IMR-90 (cell line): ENCODE data around the gene CASTOR1. TPM values are rescaled to one million over a fixed set of nuclear protein-coding genes. Genes with fewer than 3 reads are reported as not detected.

ENCODE experiments used
- ATAC-seq: fragments of 200-7000 bp; cut with Tn5 transposase; 2 replicates; pipeline ENCODE4 v1.9.1; 2020; ENCODE audit warnings: low read depth, mild to moderate bottlenecking, moderate library complexity
- BruUV-seq: library from RNA; stranded (reverse); fragments of 400-500 nt; replicated peaks from 2 replicates; lab custom pipeline; 2021; lab: Mats Ljungman, UMichigan
- CTCF ChIA-PET: fragments of 300-600 bp; formaldehyde crosslinking; extraction: SDS; loops from one replicate; lab custom pipeline; 2021; ENCODE audit warnings: antibody characterized with exemption; lab: Yijun Ruan, JAX
- POLR2A ChIA-PET: fragments of 300-600 bp; sonication (Branson Sonifier 250); formaldehyde crosslinking; loops from one replicate; lab custom pipeline; 2022; ENCODE audit warnings: antibody characterized with exemption; ENCODE audit not compliant: unreplicated experiment; lab: Charles Lee
- DNase-seq: peaks from one replicate; pipeline ENCODE4 v3.0.0; 2013
- H2AFZ ChIP-seq: replicated peaks from 2 replicates; pipeline ENCODE3; 2013; ENCODE audit warnings: low read length, mild to moderate bottlenecking; ENCODE audit not compliant: poor library complexity
- H2AK5ac ChIP-seq: 2 replicates; pipeline ENCODE4 v1.6.1; 2013; ENCODE audit warnings: low read depth, low read length, inconsistent platforms
- H2AK9ac ChIP-seq: replicated peaks from 2 replicates; pipeline ENCODE3; 2013; ENCODE audit warnings: mild to moderate bottlenecking, low read depth, low read length, moderate library complexity; ENCODE audit not compliant: poor library complexity
- H2BK120ac ChIP-seq: 2 replicates; pipeline ENCODE4 v1.6.1; 2013; ENCODE audit warnings: low read depth, low read length, inconsistent platforms
- H2BK15ac ChIP-seq: 3 replicates; pipeline ENCODE4 v1.6.1; 2013; ENCODE audit warnings: low read depth, low read length, inconsistent platforms
- H2BK20ac ChIP-seq: 2 replicates; pipeline ENCODE4 v1.6.1; 2013; ENCODE audit warnings: low read depth, mild to moderate bottlenecking, inconsistent platforms, low read length, moderate library complexity
- H2BK5ac ChIP-seq: 2 replicates; pipeline ENCODE4 v1.6.1; 2013; ENCODE audit warnings: mild to moderate bottlenecking, low read depth, low read length, inconsistent platforms; ENCODE audit not compliant: poor library complexity, severe bottlenecking
- H3K14ac ChIP-seq: replicated peaks from 2 replicates; pipeline ENCODE4 v1.6.1; 2013; ENCODE audit warnings: low read depth, low read length, inconsistent platforms
- H3K18ac ChIP-seq: 2 replicates; pipeline ENCODE4 v1.6.1; 2013; ENCODE audit warnings: low read depth, low read length, control low read depth
- H3K23ac ChIP-seq: 2 replicates; pipeline ENCODE4 v1.6.1; 2013; ENCODE audit warnings: low read depth, low read length, inconsistent platforms
- H3K27ac ChIP-seq: 2 replicates; pipeline ENCODE4 v1.5.1; 2013; ENCODE audit warnings: mild to moderate bottlenecking, control low read depth, low read length; ENCODE audit not compliant: insufficient read depth
- H3K27me3 ChIP-seq: 2 replicates; pipeline ENCODE4 v1.6.1; 2013; ENCODE audit warnings: low read length; ENCODE audit not compliant: control insufficient read depth, insufficient read depth
- H3K36me3 ChIP-seq: 2 replicates; pipeline ENCODE4 v1.6.1; 2013; ENCODE audit warnings: low read length, mixed read lengths; ENCODE audit not compliant: control insufficient read depth, insufficient read depth
- H3K4ac ChIP-seq: 2 replicates; pipeline ENCODE4 v1.6.1; 2013; ENCODE audit warnings: low read depth, low read length, inconsistent platforms
- H3K4me1 ChIP-seq: 2 replicates; pipeline ENCODE4 v1.6.1; 2013; ENCODE audit warnings: low read length, mixed read lengths; ENCODE audit not compliant: control insufficient read depth, insufficient read depth
- H3K4me2 ChIP-seq: 2 replicates; pipeline ENCODE4 v1.6.1; 2013; ENCODE audit warnings: low read depth, mild to moderate bottlenecking, control low read depth, low read length, moderate library complexity
- H3K4me3 ChIP-seq: 2 replicates; pipeline ENCODE4 v1.5.1; 2013; ENCODE audit warnings: low read depth, mild to moderate bottlenecking, control low read depth, low read length, moderate library complexity; ENCODE audit not compliant: insufficient read depth
- H3K56ac ChIP-seq: 2 replicates; pipeline ENCODE4 v1.6.1; 2013; ENCODE audit warnings: low read length, inconsistent platforms; ENCODE audit not compliant: insufficient read depth; ENCODE audit errors: extremely low read depth
- H3K79me1 ChIP-seq, 2 experiments: 2 replicates each; pipeline ENCODE4 v1.6.1; 2013; ENCODE audit warnings: low read length in 2 of 2, inconsistent platforms in 1 of 2, low read depth in 1 of 2
- H3K9ac ChIP-seq: 2 replicates; pipeline ENCODE4 v1.6.1; 2013; ENCODE audit warnings: low read depth, low read length, control low read depth
- H3K9me1 ChIP-seq: 2 replicates; pipeline ENCODE4 v1.6.1; 2013; ENCODE audit warnings: low read length, inconsistent platforms; ENCODE audit not compliant: insufficient read depth
- H3K9me3 ChIP-seq: 2 replicates; pipeline ENCODE4 v1.6.1; 2013; ENCODE audit warnings: low read length; ENCODE audit not compliant: control insufficient read depth, insufficient read depth
- H4K20me1 ChIP-seq: 2 replicates; pipeline ENCODE4 v1.6.1; 2013; ENCODE audit warnings: low read length, inconsistent platforms; ENCODE audit not compliant: insufficient read depth
- H4K5ac ChIP-seq: 2 replicates; pipeline ENCODE4 v1.6.1; 2013; ENCODE audit warnings: mild to moderate bottlenecking, low read depth, low read length, control low read depth
- H4K8ac ChIP-seq, 2 experiments: 2 replicates each; pipeline ENCODE4 v1.6.1; 2013; ENCODE audit warnings: low read depth in 2 of 2, low read length in 2 of 2, control low read depth in 1 of 2, inconsistent platforms in 1 of 2
- H4K91ac ChIP-seq: 2 replicates; pipeline ENCODE4 v1.6.1; 2013; ENCODE audit warnings: low read depth, low read length, inconsistent platforms; ENCODE audit not compliant: insufficient read depth
- CEBPB ChIP-seq: IDR thresholded peaks from 2 replicates; pipeline ENCODE4 v1.6.1; 2012; ENCODE audit warnings: low read depth, low read length, improper control_type of control experiment
- MAFK ChIP-seq: IDR thresholded peaks from 2 replicates; pipeline ENCODE4 v1.6.1; 2012; ENCODE audit warnings: low read depth, low read length, improper control_type of control experiment
- MAZ ChIP-seq: IDR thresholded peaks from 2 replicates; pipeline ENCODE4 v1.6.1; 2012; ENCODE audit warnings: low read depth, mild to moderate bottlenecking, low read length, improper control_type of control experiment, moderate library complexity, borderline replicate concordance
- WGBS, 2 experiments: methylation state at CpG; one replicate each; pipeline versions ENCODE4 v1.1.5 to v1.1.7; 2013; ENCODE audit warnings: missing lambda C conversion rate in 2 of 2; ENCODE audit not compliant: insufficient read length in 1 of 2; ENCODE audit errors: extremely low coverage in 2 of 2; 5-methylcytosine and 5-hydroxymethylcytosine counted together
- dilution Hi-C: fragments of 300-500 bp; cut with HindIII; formaldehyde crosslinking; loops from one replicate; pipeline ENCODE4 v1.14.3; 2018; ENCODE audit warnings: low sequenced_read_pairs; ENCODE audit not compliant: unreplicated experiment
- in situ Hi-C: fragments of 300-500 bp; cut with MboI; formaldehyde crosslinking; loops from 3 replicates; pipeline ENCODE4 v1.14.3; 2019; ENCODE audit warnings: low sequenced_read_pairs, inconsistent platforms, mixed read lengths
- intact Hi-C: fragments of 100-400 bp; cut with micrococcal nuclease; formaldehyde crosslinking; loops from 2 replicates; pipeline ENCODE4 v1.10.0; 2022
- polyA plus RNA-seq, 3 experiments: library from polyadenylated mRNA; depleted of rRNA; stranded (reverse); fragments of >200 nt; gene quantifications; 2 replicates each; pipeline ENCODE4 v1.2.3, GENCODE V29; 2012; ENCODE audit warnings: low replicate concordance in 1 of 3
- total RNA-seq: library from RNA; depleted of rRNA; stranded (reverse); fragments of >200 nt; gene quantifications from 2 replicates; pipeline ENCODE4 v1.2.3, GENCODE V29; 2012

CASTOR1 gene
- total and polyA plus RNA-seq, 2 of the 4 experiments (the other 2 are of a cell fraction) = 10.6 to 23.5 TPM

DNA sequence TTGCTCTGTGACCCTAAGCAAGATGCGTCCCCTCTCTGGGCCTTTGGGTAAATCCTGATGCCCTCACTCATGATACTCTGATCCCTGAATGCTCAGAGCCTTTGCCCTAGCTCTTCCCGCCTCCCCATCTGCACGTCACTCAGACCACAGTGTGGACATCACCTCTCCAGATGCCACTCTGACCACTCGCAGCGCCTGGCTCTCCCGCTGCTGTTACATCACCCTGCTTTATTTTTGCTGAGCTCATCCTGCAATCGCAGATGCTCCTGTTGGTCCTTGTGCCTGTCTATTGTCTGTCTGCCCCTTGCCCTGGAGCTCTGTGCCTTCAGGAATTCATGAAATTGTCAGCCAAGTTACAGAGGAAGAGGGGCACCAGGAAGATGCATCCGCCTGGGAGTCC is 28.2 kb downstream of the CASTOR1 start:
- in situ Hi-C loops = loop anchor here (5.0 kb wide), 1 partner anchor 154 kb away; no protein-coding TSS in a partner anchor

More for the DNA sequence above, 28.2 kb downstream of the CASTOR1 start:
- ATAC-seq (no peak), DNase-seq (no peak)
- Histone ChIP-seq H3K36me3 (no peaks in the 10 kb centered on the region), H3K9me1 (no peaks in the 10 kb centered on the region; the same call in 1 of the 2 replicates), H3K14ac (no peak overlapping the region), H2BK120ac (no peak overlapping the region), H3K4me3 (no peak overlapping the region), H3K18ac (no peak overlapping the region), H2AFZ (peak overlapping the region; percentile 33), H4K5ac (no peak overlapping the region), H3K4me2 (no peak overlapping the region), H2BK15ac (no peak overlapping the region), H3K79me1 (no peaks in the 10 kb centered on the region), H3K56ac (no peak overlapping the region), H2AK9ac (no peak overlapping the region), H3K4me1 (peaks cover 6% of the 10 kb centered on the region; the same call in 1 of the 2 replicates), H2AK5ac (no peak overlapping the region), H2BK5ac (no peak overlapping the region), H4K20me1 (no peaks in the 10 kb centered on the region), H4K8ac (no peak overlapping the region), H3K9ac (no peak overlapping the region), H3K9me3 (no peaks in the 10 kb centered on the region), H3K23ac (no peak overlapping the region), H3K4ac (no peak overlapping the region), H3K27ac (no peak overlapping the region), H4K91ac (no peak overlapping the region), H2BK20ac (no peak overlapping the region), H3K27me3 (no peaks in the 10 kb centered on the region; the same call in 1 of the 2 replicates)
- BruUV-seq = no TSS peak
- ChIA-PET CTCF (interaction anchor here (1.2 kb wide), 1 partner anchor 79 kb away, joined by 3 read pairs; no protein-coding TSS in a partner anchor), POLR2A (no interaction called here)
- WGBS, 2 experiments = 100% methylated on average over 2 of the region's 8 CpGs; no CpG with 5 or more reads in 1 of the 2 experiments
- dilution Hi-C loops = no loop called here
- no peak for TF ChIP-seq MAZ
- TF ChIP-seq CEBPB = peak; percentile 30; the same call in 1 of the 2 replicates
- TF ChIP-seq MAFK = no peak
- intact Hi-C loops = no loop called here
